Activated CD4-positive, alpha-beta T cell treated with anti-CD3 and anti-CD28 coated beads for 24 hours (primary cell): ENCODE data around the gene RNF186.
A peak's percentile ranks its signal among the peaks of the same experiment; 100 is the strongest.
"Not testable (repeated sequence)": the region's sequence is repeated elsewhere in the genome, so short reads cannot be mapped to it uniquely, and the experiment has no call there.

ENCODE experiments used
- DNase-seq, 2 donors: peaks; one replicate each; pipeline ENCODE4 v3.0.0-alpha.2; 2020; ENCODE audit warnings: low read depth in 2 of 2

Gene RNF186

GRCh38 chr1:19824541-19824940 is 9.5 kb upstream of the RNF186 start:
- DNase-seq: no peak

- no peak for DNase-seq
Observed at GRCh38 chr1:19824036-19824435, 9.0 kb upstream of the RNF186 start.

DNA sequence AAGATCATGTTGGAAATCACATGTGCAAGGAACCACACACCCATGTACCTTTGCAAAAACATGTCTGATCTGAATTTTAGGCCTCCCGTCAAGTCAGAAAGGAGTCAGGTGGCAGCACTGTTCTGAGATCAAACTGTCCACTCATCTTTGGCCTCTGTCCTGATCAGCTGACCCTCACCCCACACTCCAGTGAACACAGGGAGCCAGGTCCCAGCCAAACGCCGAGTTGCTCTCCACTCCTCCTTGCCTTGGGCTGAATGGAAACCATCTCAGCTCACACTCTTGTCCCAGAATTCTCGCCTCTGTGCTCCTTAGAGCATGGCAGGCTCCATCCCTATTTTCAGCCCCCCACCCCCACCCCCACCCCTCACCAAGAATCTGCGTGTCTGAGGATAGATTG is 4.6 kb upstream of the RNF186 start:
- DNase-seq: no peak

- DNase-seq: no peak
Observed at GRCh38 chr1:19818324-19818723, 3.2 kb upstream of the RNF186 start.

DNA sequence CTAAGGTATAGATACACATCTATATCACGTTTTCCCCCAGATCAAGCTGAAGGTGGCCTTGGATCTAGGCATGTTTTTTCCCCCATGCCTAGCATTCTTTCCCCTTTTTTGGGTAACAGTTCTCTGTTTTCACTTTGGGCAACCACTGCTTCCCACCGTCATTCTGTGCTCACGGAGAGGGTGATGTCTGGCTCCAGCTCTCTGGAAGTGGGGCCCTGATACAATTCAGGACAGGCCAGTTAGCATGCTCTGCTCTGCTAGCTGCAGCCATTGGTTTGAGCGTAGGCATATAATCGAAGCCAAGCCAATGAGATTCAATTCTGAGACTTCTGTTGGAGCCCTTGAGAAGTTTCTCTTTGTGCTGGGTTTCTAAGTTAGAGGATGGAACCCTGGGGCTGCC is 2.1 kb upstream of the RNF186 start:
- no peak for DNase-seq

DNA sequence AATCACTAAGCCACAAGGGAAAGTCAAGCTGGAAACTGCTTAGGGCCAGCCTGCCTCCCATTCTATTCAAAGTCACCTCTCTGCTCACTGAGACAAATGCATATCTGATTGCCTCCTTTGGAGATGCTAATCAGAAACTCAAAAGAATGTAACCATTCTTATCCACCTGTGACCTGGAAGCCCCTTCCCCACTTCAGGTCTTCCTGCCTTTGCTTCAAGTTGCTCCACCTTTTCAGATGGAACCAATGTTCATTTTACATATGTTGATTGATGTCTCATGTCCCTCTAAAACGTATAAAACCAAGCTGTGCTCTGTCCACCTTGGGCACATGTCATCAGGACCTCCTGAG is 1.6 kb upstream of the RNF186 start:
- DNase-seq: not testable (repeated sequence)

- no peak for DNase-seq
Observed at GRCh38 chr1:19815801-19816736, 986 bp upstream of the RNF186 start.

DNA sequence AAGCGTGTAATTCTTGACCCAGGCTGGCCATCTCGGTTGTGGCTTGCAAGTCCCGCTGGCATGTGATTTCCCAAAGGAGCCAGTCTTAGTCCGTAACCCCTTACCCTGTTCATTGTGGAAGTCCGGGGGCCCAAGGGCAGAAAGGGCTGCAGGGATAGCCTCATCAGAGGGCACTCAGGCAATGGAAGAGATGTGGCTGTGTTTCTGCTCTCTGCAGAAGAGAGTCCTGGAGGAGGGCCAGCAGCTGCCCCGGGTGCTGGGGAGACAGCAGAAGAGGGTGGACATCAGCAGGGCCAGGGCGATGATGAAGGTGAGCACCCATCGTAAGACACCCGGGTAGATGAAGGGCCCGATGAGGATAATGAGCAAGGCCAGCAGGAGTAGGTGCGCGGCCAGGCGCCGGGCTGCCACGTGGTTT is 830 bp downstream of the RNF186 start:
- DNase-seq: no peak

DNA sequence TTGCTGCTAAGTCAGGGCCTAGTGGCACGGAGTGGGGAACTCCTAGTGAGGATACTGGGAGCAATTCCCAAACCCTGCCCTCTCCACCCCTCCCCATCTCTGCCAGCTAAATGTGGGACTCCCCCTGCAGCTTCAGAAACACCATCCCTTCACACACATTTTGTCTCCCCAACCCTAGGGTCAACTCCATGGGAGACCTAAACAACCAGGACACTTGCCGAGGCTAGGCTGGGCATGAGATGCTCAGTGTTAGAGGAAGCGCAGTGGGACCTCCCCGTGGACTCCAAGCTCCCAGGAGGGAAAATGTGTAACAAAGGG is 1.5 kb downstream of the RNF186 start:
- no peak for DNase-seq

DNA sequence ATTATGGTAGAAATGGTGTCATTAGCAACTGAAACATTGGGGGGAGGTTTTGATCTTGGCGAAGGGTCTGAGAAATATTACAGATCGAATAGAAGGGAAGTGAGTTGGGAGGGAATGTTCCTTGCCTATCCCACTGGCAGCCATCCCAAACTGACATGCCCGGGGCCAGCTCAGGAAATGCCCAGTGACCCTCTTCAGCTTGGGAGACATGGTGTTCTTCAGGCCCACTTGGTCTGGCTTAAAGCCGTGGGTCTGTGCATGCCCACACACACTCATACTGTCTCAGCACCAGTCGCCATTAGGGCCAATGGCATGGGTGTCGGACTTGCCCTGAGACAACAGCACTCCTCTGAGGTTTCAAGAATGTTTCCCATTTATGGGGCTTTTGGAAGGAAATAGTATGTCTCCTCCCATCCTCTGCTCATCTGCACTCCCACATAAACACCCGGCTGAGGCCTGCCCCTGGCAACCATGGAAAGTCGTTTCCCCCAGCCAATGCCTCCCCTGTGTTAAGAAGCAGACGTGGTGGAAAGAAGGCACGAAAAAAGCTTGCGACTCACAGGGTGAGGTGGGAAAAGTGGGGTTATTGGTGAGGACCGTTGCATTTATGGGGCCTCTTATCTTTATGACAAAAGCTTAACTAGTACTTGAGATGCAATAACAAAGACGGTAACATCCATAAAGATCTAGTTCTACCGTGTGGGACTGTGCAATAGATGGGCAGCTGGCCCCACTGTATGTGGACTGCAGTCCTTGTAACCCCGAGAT is 2.0 kb downstream of the RNF186 start:
- DNase-seq: no peak

DNA sequence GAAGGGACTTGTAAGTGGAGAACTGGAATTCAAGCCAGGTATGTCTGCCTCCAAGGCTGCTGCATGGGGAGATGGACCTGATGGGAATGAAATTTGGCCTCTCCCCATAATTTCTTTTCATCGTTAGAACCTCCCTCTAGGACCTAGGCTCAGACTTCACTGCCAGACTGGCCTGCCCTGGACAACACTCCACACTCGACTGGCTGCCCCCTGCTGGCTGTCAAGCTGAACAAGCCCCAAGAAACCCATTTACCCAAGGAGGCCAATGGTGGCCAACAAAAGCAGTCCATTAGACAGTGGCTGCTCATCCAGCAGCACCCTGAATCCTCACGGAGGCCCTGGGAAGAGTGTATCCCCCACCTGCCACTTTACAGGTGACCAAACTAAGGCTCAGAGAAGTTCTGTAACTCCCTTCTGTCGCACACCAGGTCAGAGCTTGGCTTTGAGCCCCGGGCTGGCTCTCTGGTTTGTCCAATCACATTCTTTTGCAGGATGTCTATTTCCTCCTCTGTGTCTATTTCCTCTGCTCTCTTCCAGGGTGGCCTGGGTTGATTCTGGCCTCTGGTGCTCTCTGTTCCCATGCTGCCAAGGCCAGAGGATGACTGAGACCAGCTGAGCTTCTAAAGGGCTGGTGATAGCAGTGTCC is 3.8 kb downstream of the RNF186 start:
- peak; percentile 28 to 46 for DNase-seq

GRCh38 chr1:19809044-19809750 is 5.9 kb downstream of the RNF186 start:
- no peak for DNase-seq

- no peak for DNase-seq
Observed at GRCh38 chr1:19808351-19808750, 6.7 kb downstream of the RNF186 start.

- no peak for DNase-seq
Observed at GRCh38 chr1:19804831-19805251, 10.2 kb downstream of the RNF186 start.

GRCh38 chr1:19802269-19802668 is 12.8 kb downstream of the RNF186 start:
- no peak for DNase-seq

GRCh38 chr1:19800076-19800804 is 14.8 kb downstream of the RNF186 start:
- DNase-seq: peak; percentile 25 to 27

DNA sequence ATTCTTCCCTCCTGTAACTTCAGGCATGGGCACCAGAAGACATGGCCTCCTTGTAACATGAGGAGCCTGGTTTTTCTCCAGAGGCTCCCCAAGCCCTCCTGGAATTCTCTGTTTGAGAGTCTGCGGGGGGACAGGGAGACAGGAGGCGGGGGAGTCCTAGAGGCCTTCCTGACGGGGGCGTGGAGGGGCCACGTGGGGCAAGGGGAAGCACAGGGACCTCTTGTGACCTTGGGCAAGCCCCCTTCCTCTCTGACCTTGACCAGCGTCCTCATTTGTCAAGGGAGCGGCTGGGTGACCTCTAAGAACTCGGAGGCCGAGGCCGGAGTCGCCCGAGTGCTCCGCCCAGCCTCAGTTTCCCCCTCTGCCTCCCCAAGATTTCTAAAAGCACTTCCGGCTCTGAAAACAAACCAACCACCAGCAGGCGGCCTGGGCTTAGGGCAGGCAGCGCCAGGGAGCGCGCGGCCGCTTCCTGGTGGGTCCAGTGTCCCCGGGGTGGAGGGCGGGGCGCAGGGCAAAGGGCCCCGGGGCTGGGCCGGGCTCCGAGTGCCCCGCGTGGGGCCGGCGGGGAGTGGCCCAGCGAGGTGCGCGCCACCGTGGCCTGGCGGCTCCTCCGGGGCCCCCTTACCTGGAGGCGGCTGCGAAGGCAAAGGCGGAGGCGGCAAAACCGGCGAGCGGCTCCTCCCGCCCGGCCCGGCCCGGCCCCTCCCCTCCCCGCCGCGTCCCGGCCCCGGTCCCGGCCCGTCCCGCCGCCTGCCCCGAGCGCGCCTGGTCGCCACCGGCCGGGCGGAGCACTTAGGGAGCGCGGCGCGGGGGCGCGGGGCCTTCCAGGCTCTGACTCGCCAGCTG is 15.6 kb downstream of the RNF186 start, which contains the start of gene TMCO4:
Gene TMCO4 (minus strand): TSS at position 687 of the 846 bp plus-strand sequence. CDS start 19,158 bp downstream, outside the sequence.
- DNase-seq: peak; percentile 31 to 43

GRCh38 chr1:19798486-19799229 is 16.4 kb downstream of the RNF186 start:
- no peak for DNase-seq

DNA sequence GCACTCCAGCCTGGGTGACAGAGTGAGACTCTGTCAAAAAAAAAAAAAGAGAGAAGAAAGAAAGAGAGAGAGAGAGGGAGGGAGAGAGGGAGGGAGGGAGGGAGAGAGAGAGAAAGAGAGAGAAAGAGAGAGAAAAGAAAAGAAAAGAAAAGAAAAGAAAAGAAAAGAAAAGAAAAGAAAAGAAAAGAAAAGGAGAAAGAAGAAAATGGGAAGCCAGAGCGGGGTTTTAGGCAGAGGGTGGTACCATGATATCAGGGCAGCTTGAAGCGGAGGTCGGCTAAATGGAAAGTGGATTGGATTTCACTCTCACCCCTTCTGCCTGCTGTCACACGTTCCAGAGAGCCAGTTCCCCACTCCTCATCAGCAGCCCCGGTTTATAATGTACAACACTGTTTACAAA is 17.3 kb downstream of the RNF186 start:
- no peak for DNase-seq
